IMR-90 (cell line): ENCODE data around the gene BCL2. TPM values are rescaled to one million over a fixed set of nuclear protein-coding genes. Genes with fewer than 3 reads are reported as not detected.

Experiments
- ATAC-seq: fragments of 200-7000 bp; cut with Tn5 transposase; 2 replicates; pipeline ENCODE4 v1.9.1; 2020; ENCODE audit warnings: low read depth, mild to moderate bottlenecking, moderate library complexity
- BruUV-seq: library from RNA; stranded (reverse); fragments of 400-500 nt; replicated peaks from 2 replicates; lab custom pipeline; 2021; lab: Mats Ljungman, UMichigan
- CTCF ChIA-PET: fragments of 300-600 bp; formaldehyde crosslinking; extraction: SDS; loops from one replicate; lab custom pipeline; 2021; ENCODE audit warnings: antibody characterized with exemption; lab: Yijun Ruan, JAX
- POLR2A ChIA-PET: fragments of 300-600 bp; sonication (Branson Sonifier 250); formaldehyde crosslinking; loops from one replicate; lab custom pipeline; 2022; ENCODE audit warnings: antibody characterized with exemption; ENCODE audit not compliant: unreplicated experiment; lab: Charles Lee
- DNase-seq: peaks from one replicate; pipeline ENCODE4 v3.0.0; 2013
- H2AFZ ChIP-seq: replicated peaks from 2 replicates; pipeline ENCODE3; 2013; ENCODE audit warnings: low read length, mild to moderate bottlenecking; ENCODE audit not compliant: poor library complexity
- H2AK5ac ChIP-seq: 2 replicates; pipeline ENCODE4 v1.6.1; 2013; ENCODE audit warnings: low read depth, low read length, inconsistent platforms
- H2AK9ac ChIP-seq: replicated peaks from 2 replicates; pipeline ENCODE3; 2013; ENCODE audit warnings: mild to moderate bottlenecking, low read depth, low read length, moderate library complexity; ENCODE audit not compliant: poor library complexity
- H2BK120ac ChIP-seq: 2 replicates; pipeline ENCODE4 v1.6.1; 2013; ENCODE audit warnings: low read depth, low read length, inconsistent platforms
- H2BK15ac ChIP-seq: 3 replicates; pipeline ENCODE4 v1.6.1; 2013; ENCODE audit warnings: low read depth, low read length, inconsistent platforms
- H2BK20ac ChIP-seq: 2 replicates; pipeline ENCODE4 v1.6.1; 2013; ENCODE audit warnings: low read depth, mild to moderate bottlenecking, inconsistent platforms, low read length, moderate library complexity
- H2BK5ac ChIP-seq: 2 replicates; pipeline ENCODE4 v1.6.1; 2013; ENCODE audit warnings: mild to moderate bottlenecking, low read depth, low read length, inconsistent platforms; ENCODE audit not compliant: poor library complexity, severe bottlenecking
- H3K14ac ChIP-seq: replicated peaks from 2 replicates; pipeline ENCODE4 v1.6.1; 2013; ENCODE audit warnings: low read depth, low read length, inconsistent platforms
- H3K18ac ChIP-seq: 2 replicates; pipeline ENCODE4 v1.6.1; 2013; ENCODE audit warnings: low read depth, low read length, control low read depth
- H3K23ac ChIP-seq: 2 replicates; pipeline ENCODE4 v1.6.1; 2013; ENCODE audit warnings: low read depth, low read length, inconsistent platforms
- H3K27ac ChIP-seq: 2 replicates; pipeline ENCODE4 v1.5.1; 2013; ENCODE audit warnings: mild to moderate bottlenecking, control low read depth, low read length; ENCODE audit not compliant: insufficient read depth
- H3K27me3 ChIP-seq: 2 replicates; pipeline ENCODE4 v1.6.1; 2013; ENCODE audit warnings: low read length; ENCODE audit not compliant: control insufficient read depth, insufficient read depth
- H3K36me3 ChIP-seq: 2 replicates; pipeline ENCODE4 v1.6.1; 2013; ENCODE audit warnings: low read length, mixed read lengths; ENCODE audit not compliant: control insufficient read depth, insufficient read depth
- H3K4ac ChIP-seq: 2 replicates; pipeline ENCODE4 v1.6.1; 2013; ENCODE audit warnings: low read depth, low read length, inconsistent platforms
- H3K4me1 ChIP-seq: 2 replicates; pipeline ENCODE4 v1.6.1; 2013; ENCODE audit warnings: low read length, mixed read lengths; ENCODE audit not compliant: control insufficient read depth, insufficient read depth
- H3K4me2 ChIP-seq: 2 replicates; pipeline ENCODE4 v1.6.1; 2013; ENCODE audit warnings: low read depth, mild to moderate bottlenecking, control low read depth, low read length, moderate library complexity
- H3K4me3 ChIP-seq: 2 replicates; pipeline ENCODE4 v1.5.1; 2013; ENCODE audit warnings: low read depth, mild to moderate bottlenecking, control low read depth, low read length, moderate library complexity; ENCODE audit not compliant: insufficient read depth
- H3K56ac ChIP-seq: 2 replicates; pipeline ENCODE4 v1.6.1; 2013; ENCODE audit warnings: low read length, inconsistent platforms; ENCODE audit not compliant: insufficient read depth; ENCODE audit errors: extremely low read depth
- H3K79me1 ChIP-seq, 2 experiments: 2 replicates each; pipeline ENCODE4 v1.6.1; 2013; ENCODE audit warnings: low read length in 2 of 2, inconsistent platforms in 1 of 2, low read depth in 1 of 2
- H3K9ac ChIP-seq: 2 replicates; pipeline ENCODE4 v1.6.1; 2013; ENCODE audit warnings: low read depth, low read length, control low read depth
- H3K9me1 ChIP-seq: 2 replicates; pipeline ENCODE4 v1.6.1; 2013; ENCODE audit warnings: low read length, inconsistent platforms; ENCODE audit not compliant: insufficient read depth
- H3K9me3 ChIP-seq: 2 replicates; pipeline ENCODE4 v1.6.1; 2013; ENCODE audit warnings: low read length; ENCODE audit not compliant: control insufficient read depth, insufficient read depth
- H4K20me1 ChIP-seq: 2 replicates; pipeline ENCODE4 v1.6.1; 2013; ENCODE audit warnings: low read length, inconsistent platforms; ENCODE audit not compliant: insufficient read depth
- H4K5ac ChIP-seq: 2 replicates; pipeline ENCODE4 v1.6.1; 2013; ENCODE audit warnings: mild to moderate bottlenecking, low read depth, low read length, control low read depth
- H4K8ac ChIP-seq, 2 experiments: 2 replicates each; pipeline ENCODE4 v1.6.1; 2013; ENCODE audit warnings: low read depth in 2 of 2, low read length in 2 of 2, control low read depth in 1 of 2, inconsistent platforms in 1 of 2
- H4K91ac ChIP-seq: 2 replicates; pipeline ENCODE4 v1.6.1; 2013; ENCODE audit warnings: low read depth, low read length, inconsistent platforms; ENCODE audit not compliant: insufficient read depth
- CEBPB ChIP-seq: IDR thresholded peaks from 2 replicates; pipeline ENCODE4 v1.6.1; 2012; ENCODE audit warnings: low read depth, low read length, improper control_type of control experiment
- CTCF ChIP-seq: conservative IDR thresholded peaks from 2 replicates; pipeline ENCODE4 v1.5.1; 2012; ENCODE audit warnings: mild to moderate bottlenecking, low read depth, low read length, improper control_type of control experiment
- ELK1 ChIP-seq: fragments of 150-350 bp; IDR thresholded peaks from 2 replicates; pipeline ENCODE4 v1.6.1; 2016; ENCODE audit warnings: low read depth, mild to moderate bottlenecking, low read length, moderate library complexity, borderline replicate concordance
- MAFK ChIP-seq: IDR thresholded peaks from 2 replicates; pipeline ENCODE4 v1.6.1; 2012; ENCODE audit warnings: low read depth, low read length, improper control_type of control experiment
- MXI1 ChIP-seq: IDR thresholded peaks from 2 replicates; pipeline ENCODE4 v1.6.1; 2012; ENCODE audit warnings: low read depth, mild to moderate bottlenecking, low read length, moderate library complexity, borderline replicate concordance
- NFE2L2 ChIP-seq: fragments of 150-350 bp; IDR thresholded peaks from 2 replicates; pipeline ENCODE4 v1.6.1; 2016; ENCODE audit warnings: low read depth, mild to moderate bottlenecking, low read length
- POLR2A ChIP-seq: IDR thresholded peaks from 2 replicates; pipeline ENCODE4 v1.6.1; 2012; ENCODE audit warnings: mild to moderate bottlenecking, low read depth, low read length
- RAD21 ChIP-seq: IDR thresholded peaks from 2 replicates; pipeline ENCODE4 v1.6.1; 2012; ENCODE audit warnings: low read length, improper control_type of control experiment
- RCOR1 ChIP-seq: IDR thresholded peaks from 2 replicates; pipeline ENCODE4 v1.6.1; 2012; ENCODE audit warnings: mild to moderate bottlenecking, low read length, improper control_type of control experiment; ENCODE audit not compliant: insufficient replicate concordance
- SMC3 ChIP-seq: fragments of 150-350 bp; IDR thresholded peaks from 2 replicates; pipeline ENCODE4 v1.6.1; 2016; ENCODE audit warnings: low read depth, mild to moderate bottlenecking, antibody characterized with exemption, low read length, moderate library complexity
- WGBS, 2 experiments: methylation state at CpG; one replicate each; pipeline versions ENCODE4 v1.1.5 to v1.1.7; 2013; ENCODE audit warnings: missing lambda C conversion rate in 2 of 2; ENCODE audit not compliant: insufficient read length in 1 of 2; ENCODE audit errors: extremely low coverage in 2 of 2; 5-methylcytosine and 5-hydroxymethylcytosine counted together
- dilution Hi-C: fragments of 300-500 bp; cut with HindIII; formaldehyde crosslinking; loops from one replicate; pipeline ENCODE4 v1.14.3; 2018; ENCODE audit warnings: low sequenced_read_pairs; ENCODE audit not compliant: unreplicated experiment
- in situ Hi-C: fragments of 300-500 bp; cut with MboI; formaldehyde crosslinking; loops from 3 replicates; pipeline ENCODE4 v1.14.3; 2019; ENCODE audit warnings: low sequenced_read_pairs, inconsistent platforms, mixed read lengths
- intact Hi-C: fragments of 100-400 bp; cut with micrococcal nuclease; formaldehyde crosslinking; loops from 2 replicates; pipeline ENCODE4 v1.10.0; 2022
- polyA plus RNA-seq, 3 experiments: library from polyadenylated mRNA; depleted of rRNA; stranded (reverse); fragments of >200 nt; gene quantifications; 2 replicates each; pipeline ENCODE4 v1.2.3, GENCODE V29; 2012; ENCODE audit warnings: low replicate concordance in 1 of 3
- total RNA-seq: library from RNA; depleted of rRNA; stranded (reverse); fragments of >200 nt; gene quantifications from 2 replicates; pipeline ENCODE4 v1.2.3, GENCODE V29; 2012

BCL2 gene
- total and polyA plus RNA-seq, 2 of the 4 experiments (the other 2 are of a cell fraction) = 0.24 to 0.54 TPM

- no peak overlapping the region for H4K91ac ChIP-seq
- dilution Hi-C loops (no loop called here), in situ Hi-C loops (no loop called here), intact Hi-C loops (no loop called here)
- H3K27ac ChIP-seq = no peak overlapping the region
- H2AK9ac ChIP-seq = no peak overlapping the region
- no peak overlapping the region for H4K5ac ChIP-seq
- H2BK15ac ChIP-seq = no peak overlapping the region
- DNase-seq (no peak), ATAC-seq (no peak)
- H3K56ac ChIP-seq = no peak overlapping the region
- H2BK20ac ChIP-seq = no peak overlapping the region
- H4K20me1 ChIP-seq = no peaks in the 10 kb centered on the region
- H3K23ac ChIP-seq = no peak overlapping the region
- no peaks in the 10 kb centered on the region for H3K36me3 ChIP-seq
- H3K9ac ChIP-seq = no peak overlapping the region
- no peaks in the 10 kb centered on the region for H3K9me1 ChIP-seq
- H3K79me1 ChIP-seq = no peaks in the 10 kb centered on the region
- H4K8ac ChIP-seq = no peak overlapping the region
- no CpG with 5 or more reads among the region's 2 CpGs for WGBS, 2 experiments
- no peak overlapping the region for H2BK5ac ChIP-seq
- no peak overlapping the region for H3K14ac ChIP-seq
- H3K18ac ChIP-seq = no peak overlapping the region
- no TSS peak for BruUV-seq
- no peak overlapping the region for H3K4me2 ChIP-seq
- no peak overlapping the region for H3K4ac ChIP-seq
- H3K4me1 ChIP-seq = no peaks in the 10 kb centered on the region
- H3K9me3 ChIP-seq = no peaks in the 10 kb centered on the region; the same call in 1 of the 2 replicates
- ChIA-PET POLR2A (no interaction called here), CTCF (no interaction called here)
- H2AFZ ChIP-seq = no peak overlapping the region
- TF ChIP-seq MXI1 = no peak
- TF ChIP-seq ELK1 = no peak
- no peak for TF ChIP-seq CTCF
- TF ChIP-seq MAFK = no peak
- TF ChIP-seq RCOR1 = no peak
- no peak for TF ChIP-seq CEBPB
- no peak for TF ChIP-seq POLR2A
- TF ChIP-seq SMC3 = no peak
- no peak for TF ChIP-seq NFE2L2
- TF ChIP-seq RAD21 = no peak
- H2AK5ac ChIP-seq = no peak overlapping the region
- peaks cover 5% of the 10 kb centered on the region for H3K27me3 ChIP-seq
- H3K4me3 ChIP-seq = no peak overlapping the region
- H2BK120ac ChIP-seq = no peak overlapping the region
Measured at GRCh38 chr18:63223837-63224236, 95.7 kb downstream of the BCL2 start.
